ENCODE measurements around the gene POLD4. TPM values are rescaled to one million over a fixed set of nuclear protein-coding genes. Genes with fewer than 3 reads are reported as not detected.

Gene POLD4
- total and polyA plus RNA-seq, 5 experiments from 2014 or later, result 87.7 to 110 (median 102) TPM

DNA sequence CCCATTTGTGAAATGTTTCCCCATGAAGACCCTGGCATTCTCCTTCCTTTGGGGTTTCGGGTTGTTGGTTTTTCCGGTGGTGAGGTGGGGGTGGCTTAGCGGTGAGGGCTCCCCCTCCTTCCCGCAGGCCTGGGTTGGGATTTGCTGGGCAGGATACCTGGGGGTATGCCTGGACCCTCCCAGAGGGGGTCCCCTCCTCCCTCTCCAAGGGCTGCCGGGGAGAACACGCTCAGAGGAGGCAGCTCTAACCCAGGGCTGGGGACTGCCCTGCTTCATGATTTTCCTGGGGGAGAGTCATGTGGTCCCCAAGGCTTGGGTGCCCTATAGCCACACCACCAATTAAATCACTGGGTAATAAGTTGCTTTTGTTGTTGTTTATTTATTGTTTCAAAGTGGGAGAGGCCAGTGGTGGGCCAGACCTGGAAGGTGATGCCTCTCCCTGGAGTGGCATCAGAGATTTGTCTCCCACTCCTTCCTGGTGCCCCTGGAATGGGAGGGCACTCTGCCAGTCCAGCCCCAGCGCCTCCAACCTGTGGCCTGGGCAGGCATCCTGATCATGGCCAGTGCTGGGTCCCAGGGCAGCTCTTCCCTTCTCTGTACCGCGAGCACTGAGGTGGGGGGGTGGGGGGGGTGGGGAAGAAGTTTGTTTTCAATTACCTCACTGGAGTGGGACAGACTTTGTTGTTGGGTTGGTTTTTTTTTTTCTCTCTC lies 21.4 kb upstream of the POLD4 start:
- DNase-seq (no peak), ATAC-seq (no peak)
- Mint-ChIP-seq H3K36me3 (no peaks in the 10 kb centered on the region), H3K27me3 (peaks cover 0 to 8% (median 0%) of the 10 kb centered on the region in 5 donors), H3K9me3 (no peaks in the 10 kb centered on the region), H3K4me3 (peak overlapping the region; percentile 51 to 88 (median 84)), H3K4me1 (peaks cover 29 to 42% (median 38%) of the 10 kb centered on the region in 4 donors), H3K27ac (peak overlapping the region in 6 of 10 donors; percentile 58 to 85 (median 70))
- POLR2A ChIA-PET, result interaction anchor here (0.7 to 24.1 kb wide), 7 partner anchors 7 to 105 kb away, joined by 3 to 493 read pairs (median 3); partner anchors contain the start of genes POLD4 and RAD9A

DNA sequence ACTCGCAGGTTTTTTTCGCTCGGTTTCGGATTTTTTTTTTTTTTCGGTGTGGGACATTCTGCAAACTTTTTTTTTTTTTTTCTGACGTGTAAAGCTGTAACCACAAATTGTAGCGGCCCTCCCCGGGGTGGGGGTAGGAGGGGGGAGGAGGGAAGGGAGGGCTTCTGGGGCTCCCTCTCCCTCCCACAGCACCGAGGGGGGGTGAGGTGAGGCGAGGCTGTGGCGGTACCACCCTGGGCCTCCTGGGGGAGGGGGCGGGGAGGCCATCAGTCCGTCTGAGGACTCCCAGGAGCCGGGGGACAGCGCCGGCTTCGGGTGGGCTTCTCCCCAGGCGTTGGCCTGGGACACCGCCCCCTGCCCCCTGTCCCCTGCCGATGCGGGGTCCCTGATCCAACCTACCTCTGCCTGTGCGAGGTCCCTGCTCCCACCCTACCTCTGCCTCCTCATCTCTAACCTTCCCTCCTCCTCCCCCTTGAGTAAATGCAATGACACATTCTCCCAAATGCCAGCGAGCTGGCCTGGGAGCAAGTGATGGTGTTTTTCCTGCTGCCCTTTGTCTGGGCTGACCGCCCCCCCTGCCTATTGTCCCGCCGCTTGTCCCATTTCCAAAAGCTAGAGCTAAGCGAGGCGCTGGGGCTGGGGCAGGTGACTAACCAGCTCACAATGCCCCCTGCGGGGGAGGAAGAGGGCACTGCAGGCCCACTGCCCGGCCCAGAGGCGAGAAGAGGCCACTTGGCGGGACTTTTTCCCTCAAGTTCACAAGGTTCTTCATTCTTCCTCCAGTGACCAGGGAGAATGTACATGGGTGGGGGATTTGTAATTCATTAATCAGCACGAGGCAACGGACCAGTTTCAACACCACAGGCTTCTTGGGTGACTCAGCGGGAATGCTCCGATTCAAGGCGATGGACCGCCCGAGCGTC lies 20.6 kb upstream of the POLD4 start:
- Mint-ChIP-seq H3K36me3 (no peaks in the 10 kb centered on the region), H3K27me3 (peaks cover 0 to 8% (median 0%) of the 10 kb centered on the region in 5 donors), H3K9me3 (no peaks in the 10 kb centered on the region), H3K4me3 (peak overlapping the region; percentile 82 to 97 (median 92)), H3K4me1 (peaks cover 30 to 50% (median 44%) of the 10 kb centered on the region in 4 donors), H3K27ac (peak overlapping the region; percentile 81 to 95 (median 87))
- ATAC-seq, result peak; percentile 64 to 79
- peak; percentile 61 to 92 (median 74) for DNase-seq
- POLR2A ChIA-PET, result interaction anchor here (0.6 to 24.1 kb wide), 13 partner anchors 8 to 134 kb away, joined by 3 to 493 read pairs (median 4); partner anchors contain the start of genes CDK2AP2, POLD4 and RAD9A

DNA sequence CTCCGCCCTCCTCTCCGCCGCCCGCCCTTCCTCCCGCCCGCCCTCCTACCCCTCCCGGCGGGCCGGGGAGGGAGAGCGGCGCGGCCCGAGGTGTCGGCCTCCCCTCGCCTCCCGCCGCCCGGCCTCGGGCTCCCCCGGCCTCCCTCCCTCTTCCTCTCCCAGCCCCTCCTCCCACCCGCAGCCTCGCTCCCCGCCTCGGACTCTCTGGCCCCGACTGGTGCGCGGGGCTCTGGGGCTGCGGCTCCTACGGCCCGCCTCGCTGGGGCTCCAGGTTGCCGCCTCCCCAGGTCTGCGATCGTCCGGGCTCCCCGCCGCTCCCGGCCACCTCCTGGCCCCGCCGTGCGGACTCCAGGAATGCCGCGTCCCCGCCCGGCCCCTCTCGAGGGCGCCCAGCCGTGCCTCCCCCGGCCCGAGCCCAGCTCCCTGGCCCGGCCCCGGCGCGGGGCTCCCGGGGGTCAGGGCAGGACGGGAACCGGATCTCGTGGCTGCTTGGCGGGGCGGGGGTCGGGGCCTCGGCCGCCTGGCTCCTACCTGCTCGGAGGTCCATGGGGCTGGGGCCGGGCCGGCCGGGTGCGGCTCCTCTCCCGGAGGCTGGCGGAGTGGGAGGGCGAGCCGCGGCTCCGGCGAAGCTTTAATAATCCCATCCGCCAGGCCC lies 19.8 kb upstream of the POLD4 start, which contains the start of gene CLCF1:
TSS of gene CLCF1 (minus strand) at position 606 of the 655 bp plus-strand sequence. CDS start at position 547, 59 bp downstream.
- peak within 1 kb of the TSS; percentile 82 to 97 (median 92) for H3K4me3 Mint-ChIP-seq
- ATAC-seq (peak; percentile 20 to 35), DNase-seq (peak in 1 of 10 donors; percentile 31)
- peak within 1 kb of the TSS; percentile 81 to 95 (median 87) for H3K27ac Mint-ChIP-seq
- H3K9me3 Mint-ChIP-seq, result no peaks in the 10 kb centered on the region
- peaks cover 32 to 54% (median 50%) of the 10 kb centered on the region in 4 donors for H3K4me1 Mint-ChIP-seq
- POLR2A ChIA-PET, result interaction anchor here (0.6 to 24.1 kb wide), 10 partner anchors 9 to 134 kb away, joined by 3 to 493 read pairs (median 6); partner anchors contain the start of genes CDK2AP2, POLD4 and RAD9A
- peaks cover 0 to 8% (median 0%) of the 10 kb centered on the region in 5 donors for H3K27me3 Mint-ChIP-seq
- H3K36me3 Mint-ChIP-seq, result no peaks in the 10 kb centered on the region

- Mint-ChIP-seq H3K4me1 (peaks cover 37 to 60% (median 57%) of the 10 kb centered on the region in 4 donors), H3K36me3 (no peaks in the 10 kb centered on the region), H3K4me3 (peak overlapping the region in 7 of 10 donors; percentile 70 to 94 (median 88)), H3K27ac (peak overlapping the region in 1 of 10 donors; percentile 91), H3K9me3 (no peaks in the 10 kb centered on the region), H3K27me3 (peaks cover 0 to 8% (median 0%) of the 10 kb centered on the region in 5 donors)
- POLR2A ChIA-PET, result interaction anchor here (0.8 to 24.1 kb wide), 12 partner anchors 9 to 135 kb away, joined by 3 to 493 read pairs (median 4); partner anchors contain the start of genes AIP, CDK2AP2, POLD4 and RAD9A
- DNase-seq (peak in 1 of 10 donors; percentile 29), ATAC-seq (peak in 1 of 2 donors; percentile 6)
Measured at GRCh38 chr11:67372321-67372992, 19.1 kb upstream of the POLD4 start.

DNA sequence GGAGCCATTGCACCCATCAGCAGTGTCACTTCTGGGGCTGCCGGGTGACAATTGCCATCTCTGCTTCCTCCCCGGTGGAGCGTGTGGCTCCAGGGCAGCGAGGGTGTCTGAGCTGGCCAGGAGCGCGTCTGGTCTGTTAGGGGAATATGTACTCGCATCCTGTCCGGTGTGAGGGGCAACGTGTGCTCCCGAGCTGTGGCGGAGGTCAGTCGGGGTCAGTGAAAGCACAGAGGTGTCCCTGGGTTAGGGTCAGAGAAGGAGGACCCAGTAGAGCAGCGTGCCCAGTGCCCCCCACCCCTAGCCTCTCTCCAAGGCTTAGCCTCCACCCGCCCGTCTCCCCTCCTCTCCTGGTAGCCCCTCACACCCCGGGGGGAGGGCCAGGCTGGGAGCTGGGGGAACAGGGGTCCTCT lies 18.6 kb upstream of the POLD4 start:
- no peaks in the 10 kb centered on the region for H3K9me3 Mint-ChIP-seq
- peak overlapping the region in 9 of 10 donors; percentile 43 to 91 (median 75) for H3K27ac Mint-ChIP-seq
- H3K4me1 Mint-ChIP-seq, result peaks cover 37 to 64% (median 57%) of the 10 kb centered on the region in 4 donors
- ATAC-seq, result peak in 1 of 2 donors; percentile 7
- peaks cover 0 to 8% (median 0%) of the 10 kb centered on the region in 5 donors for H3K27me3 Mint-ChIP-seq
- DNase-seq, result no peak
- H3K4me3 Mint-ChIP-seq, result peak overlapping the region; percentile 70 to 94 (median 85)
- POLR2A ChIA-PET, result interaction anchor here (1.1 to 24.1 kb wide), 5 partner anchors 10 to 131 kb away, joined by 3 to 493 read pairs (median 4); partner anchors contain the start of genes AIP, POLD4 and RAD9A
- no peaks in the 10 kb centered on the region for H3K36me3 Mint-ChIP-seq

DNA sequence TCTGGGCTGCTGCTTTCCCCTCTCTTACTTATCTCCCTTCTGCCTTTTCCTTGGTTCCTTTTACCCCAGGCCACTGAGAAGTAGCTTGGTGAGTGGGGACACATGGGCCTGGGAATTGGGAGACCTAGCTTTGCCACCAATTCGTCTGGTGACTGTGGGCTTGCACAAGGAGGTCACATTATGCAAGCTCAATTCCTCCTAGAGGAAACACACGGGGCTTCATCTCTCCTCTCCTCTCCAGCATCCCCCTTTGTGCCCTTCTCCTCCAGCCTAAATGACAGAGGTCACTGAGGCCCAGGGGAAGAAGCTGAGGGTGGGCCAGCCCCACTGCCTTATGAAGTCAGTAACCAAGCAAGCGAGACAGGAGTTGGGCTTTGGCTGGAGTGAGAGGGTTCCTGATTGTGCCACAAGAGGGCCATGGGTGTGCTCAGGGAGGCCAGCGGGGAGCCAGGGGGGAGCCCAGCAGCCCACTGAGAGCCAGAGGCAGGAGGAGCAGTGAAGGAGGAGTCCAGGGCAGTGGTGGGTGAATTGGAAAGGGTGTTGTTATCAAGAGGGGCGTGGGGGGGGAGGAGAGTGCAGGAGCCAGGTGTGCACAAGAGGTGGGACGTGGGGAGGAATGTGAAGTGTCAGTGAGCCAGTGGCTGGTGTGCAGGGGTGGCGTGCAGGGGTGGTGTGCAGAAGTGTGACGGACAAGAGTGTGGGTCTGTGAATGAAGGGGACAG lies 18.0 kb upstream of the POLD4 start:
- ATAC-seq, result peak; percentile 24 to 34
- Mint-ChIP-seq H3K9me3 (no peaks in the 10 kb centered on the region), H3K27me3 (peaks cover 0 to 8% (median 0%) of the 10 kb centered on the region in 5 donors), H3K4me3 (peak overlapping the region; percentile 70 to 94 (median 85)), H3K36me3 (no peaks in the 10 kb centered on the region), H3K4me1 (peaks cover 38 to 65% (median 59%) of the 10 kb centered on the region in 4 donors), H3K27ac (peak overlapping the region in 8 of 10 donors; percentile 53 to 91 (median 80))
- DNase-seq, result peak in 1 of 10 donors; percentile 22
- POLR2A ChIA-PET, result interaction anchor here (0.7 to 24.1 kb wide), 7 partner anchors 10 to 131 kb away, joined by 3 to 493 read pairs (median 3); partner anchors contain the start of genes AIP, POLD4 and RAD9A

GRCh38 chr11:67370351-67371076 lies 17.2 kb upstream of the POLD4 start:
- peaks cover 0 to 6% (median 0%) of the 10 kb centered on the region in 5 donors for H3K27me3 Mint-ChIP-seq
- DNase-seq (no peak), ATAC-seq (no peak)
- POLR2A ChIA-PET, result interaction anchor here (0.7 to 24.1 kb wide), 5 partner anchors 11 to 120 kb away, joined by 3 to 493 read pairs (median 3); partner anchors contain the start of gene POLD4
- H3K4me3 Mint-ChIP-seq, result peak overlapping the region; percentile 30 to 86 (median 50)
- peaks cover 46 to 70% (median 65%) of the 10 kb centered on the region in 4 donors for H3K4me1 Mint-ChIP-seq
- no peaks in the 10 kb centered on the region for H3K36me3 Mint-ChIP-seq
- H3K9me3 Mint-ChIP-seq, result no peaks in the 10 kb centered on the region
- peak overlapping the region in 6 of 10 donors; percentile 2 to 86 (median 49) for H3K27ac Mint-ChIP-seq

DNA sequence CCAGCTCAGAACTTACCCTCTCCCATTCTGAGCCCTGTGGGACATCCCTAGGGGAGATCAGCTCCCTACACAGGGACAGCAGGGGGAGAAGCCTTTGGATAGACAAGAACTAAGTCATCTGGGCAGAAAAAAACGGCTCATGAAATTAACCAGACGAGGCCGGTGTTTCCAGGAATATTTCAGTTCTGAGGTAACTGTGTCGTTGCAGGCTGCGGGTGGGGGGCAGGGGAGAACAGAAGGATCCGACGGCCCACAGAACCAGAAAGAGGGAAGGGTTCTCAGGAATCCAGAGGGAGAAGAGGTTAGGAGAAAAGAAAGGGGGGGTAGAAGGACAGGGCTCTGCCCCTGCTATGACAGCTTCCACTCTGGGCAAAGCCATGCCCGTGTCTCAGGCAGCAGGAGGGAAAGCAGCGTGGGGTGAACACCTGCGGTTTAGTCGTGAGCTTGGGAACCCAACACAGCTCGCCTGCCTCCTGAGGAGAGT lies 16.5 kb upstream of the POLD4 start:
- H3K4me3 Mint-ChIP-seq, result peak overlapping the region in 2 of 10 donors; percentile 30 to 33
- ATAC-seq (no peak), DNase-seq (no peak)
- H3K36me3 Mint-ChIP-seq, result no peaks in the 10 kb centered on the region
- POLR2A ChIA-PET, result interaction anchor here (0.7 to 24.1 kb wide), 2 partner anchors 12 to 13 kb away, joined by 3 to 493 read pairs; partner anchors contain the start of gene POLD4
- peaks cover 0 to 6% (median 0%) of the 10 kb centered on the region in 5 donors for H3K27me3 Mint-ChIP-seq
- no peaks in the 10 kb centered on the region for H3K9me3 Mint-ChIP-seq
- H3K4me1 Mint-ChIP-seq, result peaks cover 46 to 75% (median 69%) of the 10 kb centered on the region in 4 donors
- H3K27ac Mint-ChIP-seq, result peak overlapping the region in 5 of 10 donors; percentile 2 to 64 (median 31)

- Mint-ChIP-seq H3K9me3 (no peaks in the 10 kb centered on the region), H3K27me3 (peaks cover 0 to 6% (median 0%) of the 10 kb centered on the region in 5 donors), H3K36me3 (no peaks in the 10 kb centered on the region), H3K4me3 (peak overlapping the region in 1 of 10 donors; percentile 30), H3K4me1 (peaks cover 49 to 77% (median 69%) of the 10 kb centered on the region in 4 donors), H3K27ac (peak overlapping the region in 4 of 10 donors; percentile 21 to 50 (median 43))
- POLR2A ChIA-PET, result interaction anchor here (0.6 to 24.1 kb wide), 3 partner anchors 11 to 106 kb away, joined by 3 to 493 read pairs (median 5); partner anchors contain the start of gene POLD4
- DNase-seq (no peak), ATAC-seq (no peak)
Measured at GRCh38 chr11:67369275-67369674, 15.9 kb upstream of the POLD4 start.
